MM.1S (cell line): ENCODE data around the gene PTCH2.
A peak's percentile ranks its signal among the peaks of the same experiment; 100 is the strongest.

Experiments used
- DNase-seq: peaks from one replicate; pipeline ENCODE4 v3.0.0-alpha.2; 2015
- H2AFZ ChIP-seq: fragments of 300-600 bp; sonication (generic); 2 replicates; pipeline ENCODE4 v1.6.0; 2016; ENCODE audit warnings: antibody characterized with exemption, low read length
- H3F3A ChIP-seq: fragments of 300-600 bp; sonication (generic); 2 replicates; pipeline ENCODE4 v1.6.1; 2016; ENCODE audit warnings: mild to moderate bottlenecking, antibody characterized with exemption, low read length, moderate library complexity, mixed read lengths; ENCODE audit not compliant: insufficient read depth
- H3K27ac ChIP-seq: fragments of 300-600 bp; sonication (generic); 2 replicates; pipeline ENCODE4 v1.5.1; 2016; ENCODE audit warnings: mild to moderate bottlenecking, low read length
- H3K27me3 ChIP-seq: fragments of 300-600 bp; sonication (generic); replicated peaks from 2 replicates; pipeline ENCODE4 v1.6.0; 2016; ENCODE audit warnings: low read length; ENCODE audit not compliant: insufficient read depth
- H3K36me3 ChIP-seq: fragments of 300-600 bp; sonication (generic); replicated peaks from 2 replicates; pipeline ENCODE4 v1.6.1; 2016; ENCODE audit warnings: mild to moderate bottlenecking, low read length, mixed read lengths; ENCODE audit not compliant: insufficient read depth
- H3K4me1 ChIP-seq: fragments of 300-600 bp; sonication (generic); 2 replicates; pipeline ENCODE4 v1.6.1; 2016; ENCODE audit warnings: low read length, mixed read lengths
- H3K4me2 ChIP-seq: fragments of 300-600 bp; sonication (generic); 2 replicates; pipeline ENCODE4 v1.6.0; 2016; ENCODE audit warnings: low read depth, low read length
- H3K4me3 ChIP-seq: fragments of 300-600 bp; sonication (generic); 2 replicates; pipeline ENCODE4 v1.5.1; 2016; ENCODE audit warnings: low read length, mixed read lengths
- H3K79me2 ChIP-seq: fragments of 300-600 bp; sonication (generic); 2 replicates; pipeline ENCODE4 v1.6.1; 2016; ENCODE audit warnings: mixed run types, low read length, mixed read lengths
- H3K9ac ChIP-seq: fragments of 300-600 bp; sonication (generic); 2 replicates; pipeline ENCODE4 v1.6.1; 2016; ENCODE audit warnings: low read length, mixed read lengths
- H3K9me2 ChIP-seq: fragments of 300-600 bp; sonication (generic); replicated peaks from 2 replicates; pipeline ENCODE4 v1.6.1; 2016; ENCODE audit warnings: mild to moderate bottlenecking, low read length, mixed read lengths; ENCODE audit not compliant: insufficient read depth
- H3K9me3 ChIP-seq: fragments of 300-600 bp; sonication (generic); replicated peaks from 2 replicates; pipeline ENCODE4 v1.6.1; 2016; ENCODE audit warnings: mild to moderate bottlenecking, low read length, mixed read lengths; ENCODE audit not compliant: insufficient read depth
- H4K20me1 ChIP-seq: fragments of 300-600 bp; sonication (generic); 2 replicates; pipeline ENCODE4 v1.6.1; 2016; ENCODE audit warnings: mild to moderate bottlenecking, low read length, moderate library complexity, mixed read lengths; ENCODE audit not compliant: insufficient read depth
- EZH2 ChIP-seq: fragments of 300-600 bp; sonication (generic); optimal IDR thresholded peaks from 2 replicates; pipeline ENCODE3; 2017; ENCODE audit warnings: low read depth, mild to moderate bottlenecking, antibody characterized with exemption, low read length, mixed read lengths
- EZH2phosphoT487 ChIP-seq: fragments of 300-600 bp; sonication (generic); IDR thresholded peaks from 2 replicates; pipeline ENCODE4 v1.6.1; 2018; ENCODE audit warnings: antibody characterized with exemption, low read length
- TF ChIP-seq, protein P1 (sequence below): fragments of 300-600 bp; sonication (generic); IDR thresholded peaks from 2 replicates; pipeline ENCODE4 v1.5.1; 2016; ENCODE audit warnings: antibody characterized with exemption, low read length, mixed read lengths

PTCH2 gene

DNA sequence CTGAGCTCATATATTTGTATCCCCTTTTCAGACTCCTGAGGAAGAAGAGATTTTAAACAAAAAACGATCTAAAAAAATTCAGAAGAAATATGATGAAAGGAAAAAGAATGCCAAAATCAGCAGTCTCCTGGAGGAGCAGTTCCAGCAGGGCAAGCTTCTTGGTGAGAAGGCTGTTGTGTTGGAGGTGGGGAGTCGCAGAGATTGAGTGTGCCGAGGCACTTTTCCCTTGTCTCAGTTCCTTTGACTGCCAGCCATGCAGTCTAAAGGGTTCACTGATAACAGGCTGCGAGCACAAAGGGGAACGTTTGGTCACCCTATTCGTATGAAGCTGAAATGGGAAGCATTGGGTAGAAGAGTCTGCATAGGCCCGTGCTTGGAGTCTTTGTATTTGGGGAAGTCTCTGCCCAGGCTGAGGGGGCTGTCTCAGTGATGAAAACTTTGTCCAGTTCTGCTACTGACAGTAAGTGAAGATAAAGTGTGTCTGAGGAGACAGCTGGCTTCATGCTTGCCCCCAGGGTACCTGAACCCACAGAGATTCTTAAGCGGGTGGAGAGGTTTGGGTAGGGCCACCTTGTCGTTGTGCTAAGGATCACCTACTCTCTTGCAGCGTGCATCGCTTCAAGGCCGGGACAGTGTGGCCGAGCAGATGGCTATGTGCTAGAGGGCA is 65.0 kb downstream of the PTCH2 start:
- peaks cover 52% of the 10 kb centered on the region for H3F3A ChIP-seq
- H3K27me3 ChIP-seq: no peaks in the 10 kb centered on the region
- no peak overlapping the region for H2AFZ ChIP-seq
- H3K9me2 ChIP-seq: no peaks in the 10 kb centered on the region
- H3K4me2 ChIP-seq: no peak overlapping the region
- no peak overlapping the region for H3K27ac ChIP-seq
- 0 out of 2 replicates have a peak, but pooled peaks cover 7% of the 10 kb centered on the region for H3K4me1 ChIP-seq
- no peaks in the 10 kb centered on the region for H3K9me3 ChIP-seq
- H3K4me3 ChIP-seq: no peak overlapping the region
- H3K79me2 ChIP-seq: peaks cover 41% of the 10 kb centered on the region
- H3K9ac ChIP-seq: no peak overlapping the region
- H4K20me1 ChIP-seq: peaks cover 11% of the 10 kb centered on the region; the same call in 1 of the 2 replicates
- TF ChIP-seq EZH2phosphoT487 (no peak), EZH2 (no peak)
- TF ChIP-seq, protein P1, sequence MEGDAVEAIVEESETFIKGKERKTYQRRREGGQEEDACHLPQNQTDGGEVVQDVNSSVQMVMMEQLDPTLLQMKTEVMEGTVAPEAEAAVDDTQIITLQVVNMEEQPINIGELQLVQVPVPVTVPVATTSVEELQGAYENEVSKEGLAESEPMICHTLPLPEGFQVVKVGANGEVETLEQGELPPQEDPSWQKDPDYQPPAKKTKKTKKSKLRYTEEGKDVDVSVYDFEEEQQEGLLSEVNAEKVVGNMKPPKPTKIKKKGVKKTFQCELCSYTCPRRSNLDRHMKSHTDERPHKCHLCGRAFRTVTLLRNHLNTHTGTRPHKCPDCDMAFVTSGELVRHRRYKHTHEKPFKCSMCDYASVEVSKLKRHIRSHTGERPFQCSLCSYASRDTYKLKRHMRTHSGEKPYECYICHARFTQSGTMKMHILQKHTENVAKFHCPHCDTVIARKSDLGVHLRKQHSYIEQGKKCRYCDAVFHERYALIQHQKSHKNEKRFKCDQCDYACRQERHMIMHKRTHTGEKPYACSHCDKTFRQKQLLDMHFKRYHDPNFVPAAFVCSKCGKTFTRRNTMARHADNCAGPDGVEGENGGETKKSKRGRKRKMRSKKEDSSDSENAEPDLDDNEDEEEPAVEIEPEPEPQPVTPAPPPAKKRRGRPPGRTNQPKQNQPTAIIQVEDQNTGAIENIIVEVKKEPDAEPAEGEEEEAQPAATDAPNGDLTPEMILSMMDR: no peak
- DNase-seq: no peak
- peaks cover 18% of the 10 kb centered on the region for H3K36me3 ChIP-seq

DNA sequence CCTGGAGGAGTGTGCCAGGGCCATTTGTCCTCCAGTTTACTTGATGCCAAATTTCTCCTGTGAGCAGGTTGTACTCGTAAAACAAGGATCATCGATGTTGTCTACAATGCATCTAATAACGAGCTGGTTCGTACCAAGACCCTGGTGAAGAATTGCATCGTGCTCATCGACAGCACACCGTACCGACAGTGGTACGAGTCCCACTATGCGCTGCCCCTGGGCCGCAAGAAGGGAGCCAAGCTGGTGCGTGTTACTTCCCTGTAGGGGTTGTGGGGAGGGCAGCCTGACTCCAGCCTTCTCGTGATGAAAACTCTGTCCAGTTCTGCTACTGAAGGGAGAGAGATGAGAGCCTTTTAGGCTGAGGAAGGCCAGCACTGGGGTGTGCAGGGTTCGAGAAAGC is 65.5 kb downstream of the PTCH2 start:
- no peak overlapping the region for H3K27ac ChIP-seq
- peaks cover 18% of the 10 kb centered on the region for H3K36me3 ChIP-seq
- H3K4me3 ChIP-seq: peak overlapping the region; percentile 98; the same call in 1 of the 2 replicates

DNA sequence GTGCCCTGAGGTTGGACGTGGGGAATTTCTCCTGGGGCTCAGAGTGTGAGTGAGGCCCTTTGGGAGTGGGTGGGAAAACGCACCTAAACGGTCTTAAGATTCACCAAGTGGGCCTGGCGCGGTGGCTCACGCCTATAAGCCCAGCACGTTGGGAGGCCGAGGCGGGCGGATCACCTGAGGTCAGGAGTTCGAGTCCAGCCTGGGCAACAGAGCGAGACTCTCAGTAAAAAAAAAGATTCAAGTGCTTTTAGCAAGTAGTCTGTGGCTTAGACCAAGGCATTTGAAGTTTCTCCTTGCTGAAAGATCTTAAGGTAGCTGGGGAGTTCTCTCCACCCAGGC is 66.4 kb downstream of the PTCH2 start:
- Histone ChIP-seq H2AFZ (no peak overlapping the region), H3K9me2 (no peaks in the 10 kb centered on the region), H3K4me1 (0 out of 2 replicates have a peak, but pooled peaks cover 7% of the 10 kb centered on the region), H3K9ac (peak overlapping the region; percentile 90), H3K27ac (peak overlapping the region; percentile 67; the same call in 1 of the 2 replicates), H4K20me1 (peaks cover 11% of the 10 kb centered on the region; the same call in 1 of the 2 replicates), H3K4me3 (peak overlapping the region; percentile 98), H3K4me2 (peak overlapping the region; percentile 74), H3K9me3 (no peaks in the 10 kb centered on the region), H3K36me3 (peaks cover 18% of the 10 kb centered on the region), H3K79me2 (peaks cover 41% of the 10 kb centered on the region), H3K27me3 (no peaks in the 10 kb centered on the region), H3F3A (peaks cover 47% of the 10 kb centered on the region)
- no peak for DNase-seq
- TF ChIP-seq EZH2 (no peak), EZH2phosphoT487 (no peak)
- TF ChIP-seq, protein P1: no peak

More for the DNA sequence above, 65.5 kb downstream of the PTCH2 start:
- no peaks in the 10 kb centered on the region for H3K9me2 ChIP-seq
- H2AFZ ChIP-seq: no peak overlapping the region
- H3K27me3 ChIP-seq: no peaks in the 10 kb centered on the region
- H3K79me2 ChIP-seq: peaks cover 41% of the 10 kb centered on the region
- TF ChIP-seq EZH2: no peak
- TF ChIP-seq, protein P1: no peak
- TF ChIP-seq EZH2phosphoT487: no peak
- H3K9ac ChIP-seq: no peak overlapping the region; the same call in 1 of the 2 replicates
- peaks cover 48% of the 10 kb centered on the region for H3F3A ChIP-seq
- DNase-seq: no peak
- peaks cover 11% of the 10 kb centered on the region; the same call in 1 of the 2 replicates for H4K20me1 ChIP-seq
- no peaks in the 10 kb centered on the region for H3K9me3 ChIP-seq
- peak overlapping the region; percentile 74; the same call in 1 of the 2 replicates for H3K4me2 ChIP-seq
- H3K4me1 ChIP-seq: 0 out of 2 replicates have a peak, but pooled peaks cover 7% of the 10 kb centered on the region
